ENCODE data around the gene PDSS2. TPM values are rescaled to one million over a fixed set of nuclear protein-coding genes. Genes with fewer than 3 reads are reported as not detected.

Gene PDSS2
- total and polyA plus RNA-seq, 3 donors from 2014 or later: 15.1 to 19.4 (median 17.0) TPM

DNA sequence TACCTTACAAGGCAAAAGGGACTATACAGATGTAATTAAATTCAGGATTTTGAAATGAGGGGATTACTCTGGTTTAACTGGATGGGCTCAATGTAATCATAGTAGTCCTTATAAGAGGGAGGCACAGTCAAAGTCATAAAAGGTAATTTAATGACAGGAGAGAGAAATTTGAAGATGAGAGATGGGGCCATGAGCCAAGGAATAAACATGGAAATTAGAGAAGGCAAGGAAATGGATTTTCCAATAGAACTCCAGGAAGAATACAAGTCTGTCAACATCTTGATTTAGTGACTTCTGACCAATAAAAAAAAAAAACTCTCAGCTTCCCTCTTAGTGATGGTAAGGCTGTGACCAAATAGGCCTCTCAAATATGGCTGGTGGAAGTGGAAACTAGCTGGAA, 242.1 kb downstream of the PDSS2 start:
- no peaks in the 10 kb centered on the region for H3K9me3 ChIP-seq
- peaks cover 7% of the 10 kb centered on the region for H3K4me1 ChIP-seq
- intact Hi-C loops (cut with DNase I; ENCODE audit: low total_unique reads): no loop called here
- no peaks in the 10 kb centered on the region for H3K27me3 ChIP-seq
- H3K27ac ChIP-seq: no peak overlapping the region
- H3K4me3 ChIP-seq: no peak overlapping the region
- no peaks in the 10 kb centered on the region for H3K36me3 ChIP-seq (ENCODE audit: low read depth, missing control alignments)
- TF ChIP-seq POLR2A (IDR thresholded peaks at IDR 0.05): no peak
- TF ChIP-seq, protein P1, sequence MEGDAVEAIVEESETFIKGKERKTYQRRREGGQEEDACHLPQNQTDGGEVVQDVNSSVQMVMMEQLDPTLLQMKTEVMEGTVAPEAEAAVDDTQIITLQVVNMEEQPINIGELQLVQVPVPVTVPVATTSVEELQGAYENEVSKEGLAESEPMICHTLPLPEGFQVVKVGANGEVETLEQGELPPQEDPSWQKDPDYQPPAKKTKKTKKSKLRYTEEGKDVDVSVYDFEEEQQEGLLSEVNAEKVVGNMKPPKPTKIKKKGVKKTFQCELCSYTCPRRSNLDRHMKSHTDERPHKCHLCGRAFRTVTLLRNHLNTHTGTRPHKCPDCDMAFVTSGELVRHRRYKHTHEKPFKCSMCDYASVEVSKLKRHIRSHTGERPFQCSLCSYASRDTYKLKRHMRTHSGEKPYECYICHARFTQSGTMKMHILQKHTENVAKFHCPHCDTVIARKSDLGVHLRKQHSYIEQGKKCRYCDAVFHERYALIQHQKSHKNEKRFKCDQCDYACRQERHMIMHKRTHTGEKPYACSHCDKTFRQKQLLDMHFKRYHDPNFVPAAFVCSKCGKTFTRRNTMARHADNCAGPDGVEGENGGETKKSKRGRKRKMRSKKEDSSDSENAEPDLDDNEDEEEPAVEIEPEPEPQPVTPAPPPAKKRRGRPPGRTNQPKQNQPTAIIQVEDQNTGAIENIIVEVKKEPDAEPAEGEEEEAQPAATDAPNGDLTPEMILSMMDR (IDR thresholded peaks at IDR 0.05): no peak
- no peak for DNase-seq

DNA sequence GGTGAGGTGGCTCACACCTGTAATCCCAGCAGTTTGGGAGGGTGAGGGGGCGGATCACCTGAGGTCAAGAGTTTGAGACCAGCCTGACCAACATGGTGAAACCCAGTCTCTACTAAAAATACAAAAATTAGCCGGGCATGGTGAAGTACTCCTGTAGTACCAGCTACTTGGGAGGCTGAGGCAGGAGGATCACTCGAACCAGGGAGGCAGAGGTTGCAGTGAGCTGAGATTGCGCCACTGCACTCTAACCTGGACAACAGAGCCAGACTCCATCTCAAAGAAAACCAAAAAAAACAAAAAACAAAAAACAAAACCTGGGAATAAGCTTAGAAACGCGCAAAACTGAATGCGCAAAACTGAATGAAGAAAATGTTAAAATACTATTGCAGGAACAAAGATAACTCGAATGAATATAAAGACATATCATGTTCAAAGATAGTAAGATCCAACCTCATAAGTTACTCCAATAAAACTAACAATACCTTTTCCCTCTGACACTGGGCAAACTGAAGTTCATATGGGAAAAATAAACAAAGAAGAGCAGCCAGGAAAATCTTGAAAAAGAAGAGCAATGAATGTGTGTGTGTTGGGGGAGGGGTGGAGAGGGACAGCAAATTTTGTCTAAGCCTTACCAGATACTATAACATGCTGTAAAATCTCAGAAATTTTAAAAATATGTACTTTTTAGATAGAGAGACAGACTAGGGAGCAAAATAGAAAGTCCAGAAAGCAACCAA, 243.0 kb downstream of the PDSS2 start:
- Histone ChIP-seq H3K9me3 (no peaks in the 10 kb centered on the region), H3K4me3 (no peak overlapping the region), H3K27ac (no peak overlapping the region), H3K36me3 (ENCODE audit: low read depth, missing control alignments) (no peaks in the 10 kb centered on the region), H3K4me1 (peaks cover 7% of the 10 kb centered on the region), H3K27me3 (no peaks in the 10 kb centered on the region)
- intact Hi-C loops (cut with DNase I; ENCODE audit: low total_unique reads): no loop called here
- TF ChIP-seq POLR2A (IDR thresholded peaks at IDR 0.05): no peak
- 80 to 83% methylated on average over 8 of the region's 8 CpGs for WGBS, 2 donors
- no peak for DNase-seq

DNA sequence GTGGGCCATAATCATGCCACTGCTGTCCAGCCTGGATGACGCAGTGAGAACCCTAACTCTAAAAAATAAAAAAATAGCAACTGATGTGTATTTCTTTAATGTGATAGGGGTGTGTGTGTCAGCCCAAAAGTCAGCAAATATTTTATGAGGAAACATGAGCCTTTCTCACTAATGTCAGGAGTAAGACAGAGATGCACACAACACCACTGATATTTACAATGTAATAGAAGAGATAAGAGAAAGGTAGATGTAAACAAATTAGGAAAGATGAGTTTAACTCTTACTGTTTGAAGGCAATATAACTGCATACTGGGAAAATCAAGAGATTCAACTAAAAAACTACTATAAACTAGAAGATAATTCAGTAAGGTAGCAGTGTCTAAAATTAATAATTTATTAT, 244.0 kb downstream of the PDSS2 start:
- Histone ChIP-seq H3K4me3 (no peak overlapping the region), H3K27me3 (no peaks in the 10 kb centered on the region), H3K36me3 (ENCODE audit: low read depth, missing control alignments) (no peaks in the 10 kb centered on the region), H3K4me1 (peaks cover 7% of the 10 kb centered on the region), H3K27ac (no peak overlapping the region), H3K9me3 (no peaks in the 10 kb centered on the region)
- TF ChIP-seq, protein P1 (IDR thresholded peaks at IDR 0.05): no peak
- TF ChIP-seq POLR2A (IDR thresholded peaks at IDR 0.05): no peak
- no peak for DNase-seq
- intact Hi-C loops (cut with DNase I; ENCODE audit: low total_unique reads): no loop called here
- WGBS, 2 donors: 96 to 100% methylated on average over 1 of the region's 1 CpG

DNA sequence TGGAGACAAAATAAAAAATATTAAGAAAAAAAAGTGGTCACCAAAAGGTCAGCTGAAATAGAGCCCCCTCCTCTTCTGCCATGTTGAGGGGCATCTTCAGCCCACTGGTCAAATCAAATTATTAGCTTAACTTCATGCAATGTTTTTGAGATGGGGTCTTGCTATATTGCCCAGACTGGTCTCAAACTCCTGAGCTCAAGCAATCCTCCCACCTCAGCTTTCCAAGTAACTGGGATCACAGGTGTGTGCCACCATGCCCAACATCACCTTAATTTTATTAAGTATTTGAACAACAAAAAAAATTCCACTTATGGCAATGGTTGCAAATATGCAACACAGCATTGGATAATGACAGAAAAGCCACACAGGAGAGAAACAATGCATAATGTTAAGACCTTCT, 244.7 kb downstream of the PDSS2 start:
- Histone ChIP-seq H3K4me3 (no peak overlapping the region), H3K36me3 (ENCODE audit: low read depth, missing control alignments) (no peaks in the 10 kb centered on the region), H3K27ac (no peak overlapping the region), H3K9me3 (no peaks in the 10 kb centered on the region), H3K4me1 (peaks cover 7% of the 10 kb centered on the region), H3K27me3 (no peaks in the 10 kb centered on the region)
- no peak for DNase-seq
- intact Hi-C loops (cut with DNase I; ENCODE audit: low total_unique reads): no loop called here
- TF ChIP-seq POLR2A (IDR thresholded peaks at IDR 0.05): no peak
- TF ChIP-seq, protein P1 (IDR thresholded peaks at IDR 0.05): no peak

DNA sequence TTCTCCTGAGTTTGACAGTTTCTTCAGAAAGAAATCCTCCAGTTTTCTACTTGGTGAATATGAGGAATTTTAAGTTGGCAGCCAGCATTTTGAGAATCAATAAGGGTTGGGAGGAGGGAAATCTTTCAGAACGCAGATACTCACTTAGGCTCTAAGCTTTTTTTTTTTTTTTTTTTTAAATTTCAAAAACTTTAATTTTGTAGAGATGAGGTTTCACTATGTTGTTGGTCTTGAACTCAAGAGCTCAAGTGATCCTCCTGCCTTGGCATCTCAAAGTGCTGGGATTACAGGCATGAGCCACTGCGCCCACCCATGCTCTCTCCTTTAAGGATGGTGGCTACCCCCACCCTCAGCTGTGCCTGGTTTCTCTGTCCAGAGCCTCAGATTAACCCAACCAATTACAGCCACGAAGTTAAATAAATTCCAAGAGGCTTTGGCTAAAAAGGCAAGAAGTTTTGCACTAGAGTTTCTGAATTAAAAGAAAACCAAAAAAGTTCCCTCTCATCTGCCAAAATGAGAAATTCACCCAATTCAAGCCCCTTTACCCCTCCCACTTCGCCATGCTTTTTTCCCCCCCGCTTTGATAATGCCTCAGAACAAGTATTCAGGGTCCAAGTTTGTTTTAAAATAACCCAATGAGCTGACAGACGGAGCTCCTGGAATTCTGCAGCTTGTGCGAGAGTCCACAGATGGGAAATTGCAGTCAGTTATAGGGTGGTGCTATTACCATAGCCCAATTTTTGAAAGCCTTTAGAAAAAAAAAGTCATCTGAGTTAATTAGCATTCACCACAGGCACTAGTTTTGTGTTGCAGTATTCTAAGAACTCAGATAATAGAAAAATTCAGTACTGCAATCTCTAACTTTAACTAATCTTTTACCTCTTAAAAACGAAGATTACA, 249.7 kb downstream of the PDSS2 start:
- TF ChIP-seq POLR2A (IDR thresholded peaks at IDR 0.05): no peak
- TF ChIP-seq, protein P1 (IDR thresholded peaks at IDR 0.05): no peak

More for the DNA sequence above, 249.7 kb downstream of the PDSS2 start:
- intact Hi-C loops (cut with DNase I; ENCODE audit: low total_unique reads): no loop called here
- no peak for DNase-seq
- H3K9me3 ChIP-seq: no peaks in the 10 kb centered on the region
- no peaks in the 10 kb centered on the region for H3K27me3 ChIP-seq
- no peak overlapping the region for H3K27ac ChIP-seq
- H3K36me3 ChIP-seq (ENCODE audit: low read depth, missing control alignments): no peaks in the 10 kb centered on the region
- H3K4me3 ChIP-seq: no peak overlapping the region
- WGBS, 2 donors: 84 to 89% methylated on average over 8 of the region's 8 CpGs
- H3K4me1 ChIP-seq: no peaks in the 10 kb centered on the region

All from testis (tissue), 3 donors.